Stimulated activated CD4-positive, alpha-beta T cell treated with anti-CD3 and anti-CD28 coated beads, Interleukin-15, amount 100 ng/mL, for 1 hour (primary cell): Measurements from ENCODE around the gene MRPL20.
"Not testable (repeated sequence)": the region's sequence is repeated elsewhere in the genome, so short reads cannot be mapped to it uniquely, and the experiment has no call there.

Experiments
- DNase-seq, 2 donors: peaks; one replicate each; pipeline ENCODE4 v3.0.0-alpha.2; 2020; ENCODE audit warnings: low read depth in 1 of 2, low spot score in 1 of 2

The MRPL20 gene

DNA sequence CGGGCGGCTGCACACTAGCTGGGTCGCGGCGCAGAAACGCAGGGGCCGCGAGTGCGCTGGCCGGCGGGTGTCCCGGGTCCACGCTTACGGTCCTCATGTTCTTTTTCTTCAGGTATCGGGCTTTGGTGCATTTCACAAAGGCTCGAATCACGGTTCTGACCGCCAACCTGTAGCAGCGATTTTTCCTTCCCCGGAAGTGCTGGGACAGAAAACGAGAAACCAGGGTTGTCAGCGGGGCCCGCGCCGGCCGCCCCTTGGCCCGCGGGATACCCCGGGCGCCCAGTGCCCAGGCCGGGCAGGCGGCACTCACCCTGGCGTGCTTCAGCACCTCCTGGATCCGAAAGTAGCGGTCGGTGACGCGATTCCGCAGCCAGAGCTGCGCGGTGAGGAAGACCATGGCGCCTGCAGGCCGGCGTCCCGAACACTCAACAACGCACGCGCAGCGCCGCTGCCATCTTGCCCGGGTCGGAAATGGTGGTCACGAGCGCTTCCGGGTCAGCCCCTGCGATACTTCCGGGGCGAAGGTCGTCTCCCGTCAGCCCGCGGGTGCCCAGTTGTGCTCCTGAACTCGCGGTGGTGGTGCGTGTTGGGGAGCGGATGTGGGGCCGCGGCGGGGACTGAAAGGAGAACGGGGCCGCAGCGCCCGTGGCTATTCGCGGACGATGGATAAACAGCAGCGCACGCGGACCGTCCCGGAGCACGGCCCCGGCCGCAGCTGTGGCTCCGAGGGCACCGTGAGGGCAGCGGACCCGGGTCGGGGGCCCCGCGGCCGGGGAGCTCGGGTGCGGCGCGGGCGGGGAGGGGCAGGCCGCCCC lies at the start of gene MRPL20:
Gene MRPL20 (minus strand): TSS at position 473 of the 815 bp plus-strand sequence. CDS start 76 bp downstream, at position 397.
- peak; percentile 86 to 93 for DNase-seq

DNA sequence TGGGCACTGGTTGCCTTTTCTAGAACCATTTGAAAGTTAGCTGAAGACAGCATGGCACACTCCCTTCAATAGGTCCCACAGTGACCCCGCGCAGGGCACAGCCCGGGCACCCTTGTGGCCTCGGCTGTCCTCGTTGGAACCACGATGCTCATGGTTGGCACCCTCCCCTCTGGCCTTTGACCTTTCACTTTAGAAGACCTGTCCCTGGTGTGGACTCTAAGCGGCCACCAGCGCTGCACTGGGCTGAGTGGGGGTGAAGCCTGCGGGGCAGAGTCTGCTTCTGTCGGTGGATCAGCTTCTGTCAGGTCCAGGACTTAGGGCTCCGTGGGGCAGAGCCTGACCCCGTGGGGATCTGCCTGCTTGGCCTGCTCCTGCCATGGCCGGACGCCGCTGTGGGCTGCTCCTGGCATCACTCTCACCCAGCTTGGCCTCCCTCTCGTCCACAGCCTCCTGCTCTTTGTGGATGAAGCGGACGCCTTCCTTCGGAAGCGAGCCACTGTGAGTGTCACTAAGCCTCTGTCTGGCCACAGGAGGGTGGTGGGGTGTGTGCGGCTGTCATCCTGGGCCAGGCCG lies 49.7 kb upstream of the MRPL20 start:
- not testable (repeated sequence) for DNase-seq

DNA sequence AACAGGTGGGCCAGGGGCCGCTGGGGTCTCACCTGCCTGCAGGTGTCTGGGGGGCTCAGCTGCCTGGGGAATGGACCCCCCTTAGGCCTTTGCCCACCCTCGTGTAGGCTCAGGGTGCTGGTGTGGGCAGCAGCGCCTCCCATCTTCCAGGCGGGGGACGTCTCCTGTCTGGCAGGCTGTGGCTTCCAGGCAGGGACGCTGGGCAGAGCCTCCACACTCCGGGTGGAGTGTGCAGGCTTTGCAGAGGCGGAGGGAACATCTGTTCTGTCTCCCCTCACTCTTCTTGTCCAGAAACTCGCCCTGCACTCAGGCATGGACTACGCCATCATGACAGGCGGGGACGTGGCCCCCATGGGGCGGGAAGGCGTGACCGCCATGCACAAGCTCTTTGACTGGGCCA lies 48.8 kb upstream of the MRPL20 start:
- DNase-seq, result not testable (repeated sequence)

DNA sequence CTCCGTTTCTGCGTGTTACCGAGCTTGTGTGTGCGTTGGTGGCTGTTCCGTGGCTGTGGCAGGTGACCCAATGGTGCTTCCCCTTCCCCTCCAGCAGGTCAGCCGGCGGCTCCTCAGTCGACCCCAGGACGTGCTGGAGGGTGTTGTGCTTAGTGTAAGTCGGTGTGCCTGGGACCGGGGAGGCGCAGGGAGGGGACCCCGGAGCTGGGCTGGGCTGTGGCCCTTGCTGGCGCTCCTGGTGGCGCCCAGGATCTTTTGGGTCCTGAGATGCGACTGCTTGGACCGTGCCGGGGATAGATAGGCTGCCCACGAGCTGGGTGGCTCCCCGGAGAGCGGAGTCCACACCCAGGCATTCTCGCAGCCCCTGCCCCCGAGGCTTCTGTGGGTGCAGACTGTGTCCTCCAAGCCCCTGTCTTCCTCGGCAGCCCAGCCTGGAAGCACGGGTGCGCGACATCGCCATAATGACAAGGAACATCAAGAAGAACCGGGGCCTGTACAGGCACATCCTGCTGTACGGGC lies 48.3 kb upstream of the MRPL20 start:
- DNase-seq, result no peak

DNA sequence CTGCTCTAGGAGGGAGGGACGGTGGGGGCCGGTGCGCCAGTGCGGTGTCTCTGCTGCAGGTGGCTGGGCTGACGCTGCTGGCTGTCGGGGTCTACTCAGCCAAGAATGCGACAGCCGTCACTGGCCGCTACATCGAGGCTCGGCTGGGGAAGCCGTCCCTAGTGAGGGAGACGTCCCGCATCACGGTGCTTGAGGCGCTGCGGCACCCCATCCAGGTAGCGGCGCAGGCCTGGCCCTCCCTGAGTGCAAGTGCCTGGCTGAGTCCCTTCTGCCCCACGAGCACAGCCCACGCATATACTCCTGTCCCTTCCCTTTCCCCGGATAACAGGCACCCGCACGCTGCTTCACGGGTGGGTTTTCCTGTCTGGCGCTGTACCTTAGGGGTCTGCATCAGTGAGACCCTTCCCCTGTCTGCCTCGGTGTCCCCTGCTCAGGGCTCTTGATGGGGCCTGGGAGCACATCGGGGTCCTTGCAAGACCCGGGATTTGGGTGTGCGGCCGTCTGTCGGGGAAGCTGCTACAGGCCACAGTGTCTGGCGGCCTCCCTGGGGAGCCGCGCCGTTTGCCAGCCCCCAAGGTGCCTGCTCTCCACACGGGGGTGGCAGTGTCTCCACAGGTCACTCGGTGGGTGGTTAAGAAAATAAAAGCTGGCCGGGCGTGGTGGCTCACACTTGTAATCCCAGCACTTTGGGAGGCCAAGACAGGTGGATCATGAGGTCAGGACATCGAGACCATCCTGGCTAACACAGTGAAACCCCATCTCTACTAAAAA lies 47.4 kb upstream of the MRPL20 start:
- DNase-seq, result not testable (repeated sequence)

DNA sequence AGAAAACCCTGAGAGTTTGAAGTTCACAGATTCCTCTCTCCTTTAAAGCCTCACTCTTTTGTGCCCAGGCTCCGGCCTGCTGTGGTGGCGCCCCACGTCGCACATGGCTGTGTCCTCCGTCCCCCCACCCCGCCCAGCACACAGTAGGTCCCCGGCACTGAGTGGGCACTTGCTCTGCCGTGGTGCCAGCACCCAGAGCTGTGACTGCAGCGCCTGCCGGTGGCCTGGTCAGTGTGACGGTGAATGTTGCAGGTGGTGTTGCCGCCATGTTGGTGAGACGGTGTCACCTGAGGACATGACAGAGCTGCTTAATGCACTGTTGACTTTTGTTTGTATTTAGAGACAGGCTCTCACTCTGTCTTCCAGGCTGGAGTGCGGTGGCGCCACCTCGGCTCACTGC lies 45.8 kb upstream of the MRPL20 start:
- DNase-seq, result no peak

DNA sequence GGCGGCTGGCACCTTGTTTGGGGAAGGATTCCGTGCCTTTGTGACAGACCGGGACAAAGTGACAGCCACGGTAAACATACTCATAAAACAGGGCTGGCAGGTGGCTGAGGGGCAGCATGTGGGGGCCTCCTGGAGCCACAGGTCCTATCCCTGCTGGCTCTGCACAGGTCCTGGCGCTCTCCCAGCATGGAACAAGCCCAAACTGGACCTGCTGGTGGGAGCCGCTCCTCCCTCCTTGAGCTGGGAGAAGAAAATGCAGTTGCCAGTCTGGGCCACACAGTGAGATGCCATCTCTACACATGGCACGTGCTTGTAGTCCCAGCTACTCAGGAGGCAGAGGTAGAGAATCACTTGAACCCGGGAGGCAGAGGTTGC lies 45.3 kb upstream of the MRPL20 start:
- not testable (repeated sequence) for DNase-seq

DNA sequence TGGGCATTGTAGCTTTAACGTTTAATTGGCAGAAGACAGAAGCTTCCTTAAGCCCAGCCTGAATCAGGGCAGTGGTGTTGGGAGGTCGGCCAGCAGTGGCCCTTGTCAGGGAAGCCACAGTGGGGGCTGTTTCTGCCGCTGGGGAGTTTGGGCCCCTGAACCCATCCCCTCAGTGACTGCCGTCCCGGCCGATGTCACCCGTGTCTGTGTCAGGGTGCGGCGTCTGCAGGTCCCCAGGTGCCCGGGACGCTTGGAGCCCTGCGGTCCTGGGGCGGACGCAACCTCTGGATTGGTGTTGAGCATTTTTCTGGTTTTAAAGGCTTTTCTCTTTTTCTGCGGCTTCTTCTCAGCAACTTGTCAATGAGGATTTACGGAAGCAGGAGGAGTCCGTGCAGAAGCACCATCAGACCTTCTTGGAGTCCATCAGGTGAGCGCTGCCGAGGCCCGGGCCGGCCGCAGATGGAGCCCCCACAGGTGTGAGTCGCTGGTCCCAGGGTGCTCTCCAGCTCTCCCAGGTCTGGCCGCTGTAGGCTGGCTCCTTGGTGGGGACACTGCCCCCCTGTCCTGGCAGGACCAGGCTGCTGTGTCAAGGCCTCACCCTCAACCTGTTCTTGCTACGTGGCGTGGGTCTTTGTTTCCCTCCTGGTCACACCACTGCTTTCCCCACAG lies 44.7 kb upstream of the MRPL20 start:
- DNase-seq, result no peak

DNA sequence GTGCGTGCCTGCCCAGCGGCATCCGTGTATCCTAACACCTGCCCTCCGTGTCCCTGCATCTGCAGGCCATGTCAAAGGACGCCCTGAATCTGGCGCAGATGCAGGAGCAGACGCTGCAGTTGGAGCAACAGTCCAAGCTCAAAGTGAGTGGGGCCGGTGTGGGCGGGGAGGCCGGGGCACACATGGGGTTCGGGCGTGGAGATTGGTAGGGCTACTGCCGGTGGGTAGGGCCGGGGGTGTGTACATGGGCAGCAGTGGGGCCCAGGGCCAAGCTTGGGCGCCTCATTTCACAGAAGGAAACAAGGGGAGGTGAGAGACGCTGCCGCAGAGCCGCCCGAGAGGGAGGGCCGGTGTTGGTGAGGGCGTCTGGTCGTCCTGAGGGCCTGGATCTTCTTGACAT lies 43.5 kb upstream of the MRPL20 start:
- DNase-seq, result not testable (repeated sequence)

DNA sequence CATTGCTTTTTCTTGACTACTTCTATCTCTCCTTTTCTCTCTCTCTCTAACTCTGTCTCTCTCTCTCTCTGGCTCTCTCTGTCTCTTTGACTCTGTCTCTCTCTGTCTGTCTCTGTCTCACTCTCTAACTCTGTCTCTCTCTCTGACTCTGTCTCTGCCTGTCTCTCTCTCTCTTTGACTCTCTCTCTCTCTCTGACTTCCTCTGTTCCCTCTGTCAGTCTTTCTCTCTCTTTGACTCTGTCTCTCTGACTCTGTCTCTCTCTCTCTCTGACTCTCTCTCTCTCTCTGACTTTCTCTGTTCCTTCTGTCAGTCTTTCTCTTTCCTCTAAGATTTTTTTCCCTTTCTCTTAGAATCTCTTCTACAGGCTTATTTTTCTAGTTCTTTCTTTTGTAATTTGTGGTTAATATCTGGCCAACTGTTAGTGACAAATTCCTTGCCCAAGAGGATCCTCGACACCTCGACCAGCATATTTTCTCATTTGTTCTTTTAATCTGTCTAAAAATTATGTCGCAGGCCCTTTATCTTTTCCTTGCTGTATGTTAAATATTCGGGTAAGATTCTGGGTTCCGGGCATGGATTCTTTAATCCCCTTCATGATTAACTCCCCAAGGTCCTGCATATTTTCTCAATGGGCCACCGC lies 42.1 kb upstream of the MRPL20 start, which contains the start of gene ATAD3C:
Gene ATAD3C (plus strand): TSS at position 591 of the 641 bp plus-strand sequence. CDS start 995 bp downstream, outside the sequence.
- DNase-seq, result no peak

DNA sequence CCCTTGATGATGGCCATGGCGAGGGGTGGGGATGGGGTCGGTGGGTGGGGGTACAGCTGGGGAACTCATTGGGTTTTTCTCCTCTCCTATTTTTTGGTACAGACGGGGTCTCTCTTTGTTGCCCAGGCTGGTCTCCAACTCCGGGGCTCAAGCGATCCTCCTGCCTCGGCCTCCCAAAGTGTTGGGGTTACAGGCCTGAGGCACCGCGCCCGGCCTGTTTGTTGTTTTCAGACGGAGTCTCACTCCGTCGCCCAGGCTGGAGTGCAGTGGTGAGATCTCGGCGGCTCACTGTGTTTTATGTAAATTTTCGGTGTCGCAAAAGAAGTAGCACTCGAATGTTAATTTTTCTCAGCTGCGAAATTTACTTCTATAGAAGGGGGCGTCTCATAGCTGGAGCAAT lies 39.5 kb upstream of the MRPL20 start:
- DNase-seq, result not testable (repeated sequence)

DNA sequence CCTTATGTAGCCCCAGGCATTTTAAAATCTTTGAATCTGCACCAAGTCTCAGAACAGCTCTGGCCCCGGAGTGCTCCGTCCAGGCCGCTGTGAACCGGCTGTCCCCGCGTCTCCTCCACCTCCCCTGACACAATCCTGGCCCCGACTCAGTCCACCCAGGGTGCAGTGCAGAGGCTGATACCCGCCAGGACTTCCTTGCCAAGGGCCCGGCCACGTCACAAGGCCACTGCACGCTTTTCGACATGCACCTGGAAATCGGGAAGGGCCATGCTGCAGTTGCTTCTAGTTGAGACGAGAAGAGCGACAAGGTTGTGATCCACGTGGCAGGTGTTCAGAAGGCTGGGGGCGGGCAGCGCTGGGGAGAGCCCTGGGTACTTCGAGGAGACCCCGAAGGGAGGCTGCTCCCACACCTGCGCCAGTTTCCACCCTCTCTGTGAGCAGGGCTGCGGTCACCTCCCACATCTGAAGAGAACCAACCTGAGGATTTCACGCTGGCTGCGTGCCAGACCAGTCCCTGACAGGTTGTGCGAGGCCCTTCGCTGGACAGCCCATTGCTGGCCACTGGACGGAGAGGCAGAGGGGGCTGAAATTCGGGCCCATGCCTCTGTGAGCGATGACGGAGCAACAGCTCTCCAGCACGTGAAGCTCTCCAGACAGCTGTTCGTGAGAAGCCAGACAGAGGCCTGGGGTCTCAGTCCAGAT lies 35.1 kb upstream of the MRPL20 start:
- no peak for DNase-seq

DNA sequence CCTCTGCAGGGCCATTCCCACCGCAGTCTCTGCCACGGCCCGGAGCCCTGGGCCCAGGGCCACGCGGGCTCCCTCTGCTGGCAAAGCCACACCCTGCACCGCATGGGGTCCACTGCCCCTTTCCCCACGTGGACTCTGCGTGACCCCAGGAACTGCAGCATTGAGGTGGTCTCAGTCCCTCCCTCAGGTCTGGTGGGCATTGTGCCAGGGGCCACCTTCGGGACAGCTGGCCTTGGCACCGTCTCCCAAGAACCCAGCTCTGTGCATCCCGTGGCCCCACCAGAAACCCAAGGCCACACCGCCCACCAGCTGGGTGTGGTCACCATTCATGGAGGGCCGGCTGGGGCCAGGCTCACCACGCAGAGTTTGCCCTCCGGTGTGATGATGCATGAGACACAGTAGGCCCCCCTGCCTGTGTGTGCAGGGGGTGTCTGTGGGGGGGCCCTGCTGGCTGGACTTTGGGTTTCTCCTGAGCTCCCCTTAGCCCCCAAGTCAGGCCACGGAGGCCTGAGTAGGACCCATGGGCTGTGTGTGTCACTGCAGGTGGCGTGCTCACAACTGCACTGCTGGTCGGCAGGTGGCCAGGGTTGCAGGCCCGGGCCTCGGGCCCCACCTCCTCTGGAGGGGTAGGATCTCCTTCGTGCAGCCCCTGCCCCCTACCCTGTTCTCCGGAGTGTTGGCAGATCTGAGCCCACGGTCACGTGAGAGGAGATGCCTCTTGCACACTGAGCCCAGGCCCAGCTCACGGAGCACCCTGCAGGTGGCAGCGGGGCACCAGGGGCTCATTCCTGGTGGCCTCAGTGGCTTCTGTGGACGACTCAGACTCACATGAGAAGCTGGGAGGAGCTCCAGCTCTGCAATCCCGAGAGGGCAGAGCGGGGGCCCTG lies 34.2 kb upstream of the MRPL20 start:
- DNase-seq, result peak; percentile 22 to 57

DNA sequence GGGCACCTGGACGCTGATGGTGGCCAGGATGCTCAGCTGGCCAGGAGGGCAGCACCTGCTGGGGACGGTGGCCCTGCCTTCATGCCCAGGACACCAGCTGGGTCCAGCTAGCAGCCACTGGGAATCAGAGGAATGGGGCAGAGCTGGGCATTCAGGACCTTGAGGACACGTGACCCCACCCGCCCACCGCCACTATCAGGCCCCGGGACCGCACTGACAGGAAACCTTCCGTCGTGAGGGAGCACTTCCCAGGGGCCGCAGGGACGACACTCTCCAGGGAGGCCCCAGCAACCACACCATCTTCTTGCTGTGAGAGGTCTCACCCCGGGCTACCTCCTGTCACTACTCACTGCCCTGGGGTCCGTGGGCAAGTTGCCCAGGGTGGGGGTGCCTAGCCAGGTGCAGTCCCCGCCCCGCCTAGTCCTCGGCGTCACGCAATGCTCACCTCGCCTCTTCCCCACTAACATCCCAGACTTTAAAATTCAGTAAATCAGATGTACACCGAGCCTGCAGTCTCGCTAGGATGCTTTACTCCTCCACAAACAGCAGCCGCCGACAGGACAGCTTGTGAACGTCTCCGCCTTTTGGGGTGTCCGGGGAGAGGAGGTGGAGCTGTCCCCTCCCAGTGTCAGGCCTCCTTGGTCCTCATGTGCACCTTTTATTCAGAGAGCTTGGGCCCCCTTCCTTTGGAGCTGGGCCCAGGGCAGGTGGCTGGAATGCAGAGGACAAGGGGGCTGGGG lies 33.3 kb upstream of the MRPL20 start:
- no peak for DNase-seq

DNA sequence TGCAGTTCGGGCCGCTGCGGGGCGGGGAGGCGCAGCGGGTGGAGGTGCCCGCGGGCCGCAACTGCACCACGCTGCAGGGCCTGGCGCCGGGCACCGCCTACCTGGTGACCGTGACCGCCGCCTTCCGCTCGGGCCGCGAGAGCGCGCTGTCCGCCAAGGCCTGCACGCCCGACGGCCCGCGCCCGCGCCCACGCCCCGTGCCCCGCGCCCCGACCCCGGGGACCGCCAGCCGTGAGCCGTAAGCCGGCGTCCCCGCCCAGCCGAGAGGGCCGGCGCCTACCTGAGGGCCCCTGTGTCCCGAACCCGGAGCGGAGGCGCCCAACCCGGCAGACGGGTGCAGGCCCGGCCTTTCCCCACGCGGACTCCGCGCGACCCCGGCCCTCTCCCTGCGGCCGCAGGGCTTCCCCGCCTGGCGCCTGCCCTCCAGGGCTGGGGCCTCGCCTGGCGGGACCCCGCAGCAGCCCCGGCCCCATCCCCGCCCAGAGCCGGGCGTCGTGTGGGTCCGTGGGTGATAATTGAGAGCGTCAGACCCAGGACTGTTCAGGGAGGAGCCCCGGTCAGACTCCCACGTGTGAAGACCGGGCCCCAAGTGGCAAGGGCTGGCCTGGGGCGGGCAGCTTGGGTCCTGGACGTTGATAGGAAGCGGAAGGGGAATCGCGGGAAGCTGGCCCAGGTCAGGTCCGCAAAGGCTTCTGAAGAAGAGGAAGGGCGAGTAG lies 32.6 kb upstream of the MRPL20 start:
- no peak for DNase-seq

DNA sequence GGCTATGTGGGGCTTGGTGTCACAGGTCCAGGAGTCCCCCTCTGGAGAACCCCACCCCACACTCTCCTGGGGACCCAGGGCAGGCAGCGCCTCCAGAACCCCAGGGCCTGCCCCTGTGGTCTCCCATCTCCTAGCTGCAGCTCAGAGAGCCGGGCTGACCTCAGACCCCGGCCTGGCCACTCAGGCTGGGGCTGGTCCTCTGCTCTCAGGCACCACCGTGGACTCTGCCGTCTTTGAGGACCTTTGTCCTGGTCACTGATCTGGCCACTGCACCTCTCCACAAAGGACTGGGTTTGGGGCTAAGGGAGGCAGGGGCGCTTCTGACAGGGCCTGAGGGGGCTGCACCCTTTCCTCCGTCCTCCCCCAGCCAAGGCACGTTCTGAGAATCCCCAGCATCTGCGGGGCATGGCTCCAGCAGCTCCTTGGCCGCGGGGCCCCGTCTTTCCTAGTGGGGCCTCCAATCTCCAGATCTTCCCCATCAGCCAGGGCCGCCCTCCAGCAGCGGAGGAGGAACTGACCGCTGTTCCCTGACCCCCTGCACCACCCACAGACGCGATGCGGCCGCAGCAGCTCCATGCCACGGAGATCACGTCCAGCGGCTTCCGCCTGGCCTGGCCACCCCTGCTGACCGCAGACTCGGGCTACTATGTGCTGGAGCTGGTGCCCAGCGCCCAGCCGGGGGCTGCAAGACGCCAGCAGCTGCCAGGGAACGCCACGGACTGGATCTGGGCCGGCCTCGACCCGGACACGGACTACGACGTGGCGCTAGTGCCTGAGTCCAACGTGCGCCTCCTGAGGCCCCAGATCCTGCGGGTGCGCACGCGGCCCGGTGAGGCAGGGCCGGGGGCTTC lies 31.7 kb upstream of the MRPL20 start:
- no peak for DNase-seq

DNA sequence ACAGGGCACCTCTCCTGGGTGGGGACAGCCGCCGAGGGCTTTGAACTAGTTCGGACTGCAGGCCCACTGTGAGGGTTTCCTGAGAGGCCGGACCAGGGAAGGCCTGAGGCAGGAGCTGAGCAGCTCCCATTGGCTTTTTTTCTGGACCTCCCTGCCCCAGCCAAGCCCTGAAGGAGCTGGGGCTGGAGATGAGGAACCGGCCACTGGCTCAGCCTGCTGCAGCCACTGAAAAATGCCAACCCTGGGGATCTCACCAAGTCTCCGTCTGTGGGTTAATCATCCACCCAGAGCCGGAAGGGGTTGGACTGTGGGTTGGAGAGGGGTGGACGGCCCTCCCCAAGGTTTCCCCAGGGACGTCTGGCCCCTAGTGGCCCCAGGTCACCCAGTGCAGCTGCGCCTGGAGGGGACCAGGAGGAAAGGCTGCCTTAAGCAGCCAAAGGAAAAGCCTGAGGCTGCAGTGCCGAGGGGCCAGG lies 30.8 kb upstream of the MRPL20 start:
- DNase-seq, result no peak
